Measurements from ENCODE around the gene MXD4.
"Not testable (repeated sequence)": the region's sequence is repeated elsewhere in the genome, so short reads cannot be mapped to it uniquely, and the experiment has no call there.

The MXD4 gene

DNA sequence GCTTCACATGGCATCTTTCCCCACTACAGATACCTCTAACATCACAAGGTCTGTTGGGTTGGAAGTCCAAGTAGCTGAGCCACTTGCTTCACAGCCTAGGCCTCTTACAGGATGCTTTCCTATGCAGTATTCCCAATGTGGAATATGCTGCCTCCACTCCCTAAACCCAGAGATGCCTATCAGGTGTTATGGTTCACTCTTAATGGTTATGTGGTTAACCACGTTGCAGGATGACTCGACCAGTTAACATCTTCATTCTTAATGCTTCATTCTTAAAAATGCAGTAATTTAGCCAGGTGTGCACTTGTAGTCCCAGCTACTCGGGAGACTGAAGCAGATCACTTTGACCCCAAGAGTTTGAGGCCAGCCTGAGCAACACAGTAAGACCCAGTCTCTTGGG, 44.2 kb downstream of the MXD4 start:
- no peak for DNase-seq

DNA sequence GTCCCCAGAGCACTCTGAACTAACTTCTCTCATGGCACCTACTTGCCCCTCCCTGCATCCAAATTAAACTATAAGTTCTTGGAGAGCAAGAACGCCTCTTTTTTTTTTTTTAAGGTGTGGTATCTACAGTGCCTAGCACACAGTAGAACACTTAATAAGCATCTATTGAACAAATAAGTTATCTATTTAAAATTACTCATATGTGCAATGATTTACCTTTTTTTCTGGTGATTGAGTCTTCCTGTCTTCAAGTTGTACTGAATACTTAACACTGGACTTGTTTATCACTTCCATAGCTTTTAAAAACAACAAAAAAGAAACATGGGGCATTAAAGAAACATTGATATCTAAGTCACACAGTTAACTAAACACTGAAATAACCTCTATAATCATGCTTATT, 49.1 kb downstream of the MXD4 start:
- DNase-seq, result no peak

DNA sequence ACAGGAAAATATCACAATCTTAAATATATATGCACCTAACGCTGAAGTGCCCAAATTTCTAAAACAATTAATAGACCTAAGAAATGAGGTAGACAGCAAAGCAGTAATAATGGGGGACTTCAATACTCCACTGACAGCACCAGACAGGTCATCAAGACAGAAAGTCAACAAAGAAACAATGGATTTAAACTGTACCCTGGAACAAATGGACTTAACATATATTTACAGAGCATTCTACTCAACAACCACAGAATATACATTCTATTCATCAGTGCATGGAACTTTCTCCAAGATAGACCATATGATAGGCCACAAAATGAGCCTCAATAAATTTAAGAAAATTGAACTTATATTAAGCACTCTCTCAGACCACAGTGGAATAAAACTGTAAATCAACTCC, 59.1 kb downstream of the MXD4 start:
- not testable (repeated sequence) for DNase-seq

Measured in NCI-H1930 (cell line).